IPS-18a (cell line): Measurements from ENCODE around the gene TNFSF8.

Experiments used
- H3K27ac ChIP-seq: one replicate; pipeline ENCODE4 v1.5.1; 2013; ENCODE audit warnings: low read length
- H3K27me3 ChIP-seq: one replicate; pipeline ENCODE4 v1.6.1; 2013; ENCODE audit warnings: mild to moderate bottlenecking, low read length; ENCODE audit not compliant: control insufficient read depth, insufficient read depth
- H3K36me3 ChIP-seq: one replicate; pipeline ENCODE4 v1.6.1; 2013; ENCODE audit warnings: low read depth, low read length; ENCODE audit not compliant: control insufficient read depth
- H3K4me1 ChIP-seq: one replicate; pipeline ENCODE4 v1.6.1; 2013; ENCODE audit warnings: low read depth, low read length; ENCODE audit not compliant: control insufficient read depth
- H3K4me3 ChIP-seq: one replicate; pipeline ENCODE4 v1.5.1; 2013; ENCODE audit warnings: low read length
- H3K9ac ChIP-seq: one replicate; pipeline ENCODE4 v1.6.1; 2013; ENCODE audit warnings: mild to moderate bottlenecking, low read length, moderate library complexity
- H3K9me3 ChIP-seq: one replicate; pipeline ENCODE4 v1.6.1; 2013; ENCODE audit warnings: low read depth, low read length; ENCODE audit not compliant: control insufficient read depth

Gene TNFSF8

GRCh38 chr9:114954956-114955582, 24.7 kb upstream of the TNFSF8 start:
- Histone ChIP-seq H3K9me3 (no peaks in the 10 kb centered on the region), H3K27me3 (no peaks in the 10 kb centered on the region), H3K27ac (no peak overlapping the region), H3K36me3 (no peaks in the 10 kb centered on the region), H3K4me1 (peaks cover 7% of the 10 kb centered on the region), H3K9ac (no peak overlapping the region), H3K4me3 (no peak overlapping the region)

GRCh38 chr9:114953959-114954358, 23.6 kb upstream of the TNFSF8 start:
- no peaks in the 10 kb centered on the region for H3K36me3 ChIP-seq
- H3K4me3 ChIP-seq: no peak overlapping the region
- H3K9me3 ChIP-seq: no peaks in the 10 kb centered on the region
- H3K27ac ChIP-seq: no peak overlapping the region
- H3K9ac ChIP-seq: no peak overlapping the region
- peaks cover 7% of the 10 kb centered on the region for H3K4me1 ChIP-seq
- H3K27me3 ChIP-seq: no peaks in the 10 kb centered on the region

DNA sequence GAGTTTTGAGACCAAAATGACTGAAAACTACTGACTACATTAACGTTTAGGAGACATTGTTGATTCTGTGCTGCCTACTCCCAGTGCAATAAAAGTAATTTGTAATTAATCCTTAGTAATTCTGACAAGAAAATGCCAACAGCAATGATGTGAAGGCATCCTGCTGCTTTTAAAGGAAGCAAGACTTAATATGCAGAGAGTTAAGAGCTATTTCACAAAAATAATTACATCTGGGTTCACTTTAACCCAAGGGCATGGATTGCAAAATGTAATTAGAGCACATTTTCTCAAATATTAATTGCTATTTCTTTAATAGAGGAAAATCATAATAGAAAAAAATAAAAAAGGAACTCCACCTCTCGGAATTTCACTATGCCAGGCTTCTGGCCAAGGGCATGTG, 22.7 kb upstream of the TNFSF8 start:
- H3K9ac ChIP-seq: no peak overlapping the region

GRCh38 chr9:114950761-114951160, 20.4 kb upstream of the TNFSF8 start:
- H3K4me3 ChIP-seq: no peak overlapping the region
- H3K9ac ChIP-seq: no peak overlapping the region
- peaks cover 7% of the 10 kb centered on the region for H3K4me1 ChIP-seq
- no peak overlapping the region for H3K27ac ChIP-seq
- no peaks in the 10 kb centered on the region for H3K9me3 ChIP-seq
- H3K27me3 ChIP-seq: peaks cover 3% of the 10 kb centered on the region
- no peaks in the 10 kb centered on the region for H3K36me3 ChIP-seq

More for the DNA sequence above, 22.7 kb upstream of the TNFSF8 start:
- Histone ChIP-seq H3K27me3 (no peaks in the 10 kb centered on the region), H3K36me3 (no peaks in the 10 kb centered on the region), H3K4me1 (peaks cover 7% of the 10 kb centered on the region), H3K9me3 (no peaks in the 10 kb centered on the region), H3K27ac (no peak overlapping the region), H3K4me3 (no peak overlapping the region)

DNA sequence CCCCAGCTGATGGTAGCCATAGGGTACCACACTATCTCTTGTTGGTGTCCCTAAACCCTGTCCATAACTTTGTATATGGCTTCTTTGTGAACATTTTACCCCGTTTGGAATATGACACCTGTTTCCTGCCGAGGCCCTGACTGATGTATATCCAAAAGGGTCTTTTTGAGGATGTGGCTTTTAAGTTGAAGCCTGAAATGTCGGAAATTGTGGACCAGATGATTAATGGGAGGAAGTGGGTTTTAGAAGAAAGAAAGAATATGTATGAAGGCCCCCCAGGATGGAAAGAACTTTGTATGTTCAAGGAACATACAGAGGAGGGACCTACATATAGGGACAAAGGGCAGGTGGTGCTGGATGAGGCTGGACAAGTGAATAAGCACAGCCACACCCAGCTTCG, 16.7 kb upstream of the TNFSF8 start:
- Histone ChIP-seq H3K27ac (no peak overlapping the region), H3K4me1 (no peaks in the 10 kb centered on the region), H3K4me3 (no peak overlapping the region), H3K36me3 (no peaks in the 10 kb centered on the region), H3K9me3 (no peaks in the 10 kb centered on the region), H3K9ac (no peak overlapping the region), H3K27me3 (peaks cover 3% of the 10 kb centered on the region)

- Histone ChIP-seq H3K4me3 (no peak overlapping the region), H3K36me3 (no peaks in the 10 kb centered on the region), H3K27me3 (peaks cover 3% of the 10 kb centered on the region), H3K27ac (no peak overlapping the region), H3K9me3 (no peaks in the 10 kb centered on the region), H3K9ac (no peak overlapping the region), H3K4me1 (no peaks in the 10 kb centered on the region)
Observed at GRCh38 chr9:114945616-114946412, 15.4 kb upstream of the TNFSF8 start.

DNA sequence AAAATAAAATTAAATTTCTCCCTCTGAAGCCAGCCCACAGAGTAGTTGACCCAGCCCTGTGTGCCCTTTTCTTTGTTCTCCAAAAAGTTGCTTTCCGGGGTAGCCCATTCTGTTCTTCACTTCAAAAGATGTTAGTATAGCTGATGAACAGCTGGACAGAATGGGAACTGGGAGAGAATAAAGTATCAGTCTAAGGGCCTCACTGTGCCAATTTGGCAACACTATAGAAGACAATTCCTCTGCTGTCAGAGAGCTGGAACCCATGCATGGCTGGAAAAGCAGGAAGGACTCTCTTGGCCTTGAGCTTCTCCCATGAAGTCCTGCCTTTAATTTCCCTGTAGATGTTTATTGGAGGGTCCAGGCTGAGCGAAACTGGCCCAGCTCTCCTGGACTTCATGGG, 11.0 kb upstream of the TNFSF8 start:
- Histone ChIP-seq H3K4me1 (no peaks in the 10 kb centered on the region), H3K27me3 (peaks cover 3% of the 10 kb centered on the region), H3K36me3 (no peaks in the 10 kb centered on the region), H3K9me3 (no peaks in the 10 kb centered on the region), H3K27ac (no peak overlapping the region), H3K9ac (no peak overlapping the region), H3K4me3 (no peak overlapping the region)

- Histone ChIP-seq H3K9me3 (no peaks in the 10 kb centered on the region), H3K36me3 (no peaks in the 10 kb centered on the region), H3K27ac (no peak overlapping the region), H3K4me1 (no peaks in the 10 kb centered on the region), H3K27me3 (peaks cover 15% of the 10 kb centered on the region), H3K4me3 (no peak overlapping the region), H3K9ac (no peak overlapping the region)
Observed at GRCh38 chr9:114938687-114939575, 8.5 kb upstream of the TNFSF8 start.

DNA sequence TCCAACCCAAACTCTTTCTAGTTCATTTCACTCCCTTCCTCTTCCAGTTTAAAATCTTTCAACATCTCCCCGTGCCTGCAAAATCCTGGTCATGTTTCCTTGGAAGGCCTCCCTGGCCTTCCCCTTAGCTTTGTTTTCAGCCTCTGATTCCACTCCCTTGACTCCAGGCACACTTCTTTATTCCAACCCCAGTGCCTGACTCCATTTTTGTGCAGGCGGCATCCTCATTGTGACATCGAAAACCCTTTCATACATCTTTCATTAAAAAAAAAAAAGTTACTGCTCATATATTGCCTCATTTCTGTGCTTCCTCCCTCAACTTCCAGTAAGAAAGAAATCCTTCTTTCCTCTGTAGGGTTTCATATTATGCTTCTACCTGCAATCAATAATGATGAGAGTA, 7.1 kb upstream of the TNFSF8 start:
- Histone ChIP-seq H3K9me3 (no peaks in the 10 kb centered on the region), H3K4me1 (no peaks in the 10 kb centered on the region), H3K9ac (no peak overlapping the region), H3K4me3 (no peak overlapping the region), H3K27me3 (peaks cover 28% of the 10 kb centered on the region), H3K36me3 (no peaks in the 10 kb centered on the region), H3K27ac (no peak overlapping the region)

- Histone ChIP-seq H3K27me3 (peaks cover 38% of the 10 kb centered on the region), H3K9me3 (no peaks in the 10 kb centered on the region)
Observed at GRCh38 chr9:114936581-114936980, 6.2 kb upstream of the TNFSF8 start.

GRCh38 chr9:114935119-114935518, 4.7 kb upstream of the TNFSF8 start:
- no peak overlapping the region for H3K4me3 ChIP-seq
- no peaks in the 10 kb centered on the region for H3K4me1 ChIP-seq
- no peaks in the 10 kb centered on the region for H3K36me3 ChIP-seq
- H3K27ac ChIP-seq: no peak overlapping the region
- peaks cover 52% of the 10 kb centered on the region for H3K27me3 ChIP-seq
- H3K9ac ChIP-seq: no peak overlapping the region
- H3K9me3 ChIP-seq: no peaks in the 10 kb centered on the region

More at GRCh38 chr9:114936581-114936980, 6.2 kb upstream of the TNFSF8 start:
- Histone ChIP-seq H3K36me3 (no peaks in the 10 kb centered on the region), H3K4me1 (no peaks in the 10 kb centered on the region), H3K9ac (no peak overlapping the region), H3K4me3 (no peak overlapping the region), H3K27ac (no peak overlapping the region)
